Mammary epithelial cell (primary cell): ENCODE measurements around the gene PIP4K2A.

ENCODE experiments used
- CTCF ChIP-seq, 2 donors: IDR thresholded peaks in 1 of 2; conservative IDR thresholded peaks in 1 of 2; 2 replicates each; pipeline ENCODE4 v1.5.1; 2011 to 2012; ENCODE audit warnings: inconsistent platforms in 2 of 2, low read length in 2 of 2, mild to moderate bottlenecking in 2 of 2, control low read depth in 1 of 2, low read depth in 1 of 2; ENCODE audit not compliant: insufficient read depth in 1 of 2; ENCODE audit errors: extremely low read depth in 1 of 2
- EZH2 ChIP-seq: IDR thresholded peaks from 2 replicates; pipeline ENCODE4 v1.6.1; 2012; ENCODE audit warnings: low read length, inconsistent platforms, borderline replicate concordance

DNA sequence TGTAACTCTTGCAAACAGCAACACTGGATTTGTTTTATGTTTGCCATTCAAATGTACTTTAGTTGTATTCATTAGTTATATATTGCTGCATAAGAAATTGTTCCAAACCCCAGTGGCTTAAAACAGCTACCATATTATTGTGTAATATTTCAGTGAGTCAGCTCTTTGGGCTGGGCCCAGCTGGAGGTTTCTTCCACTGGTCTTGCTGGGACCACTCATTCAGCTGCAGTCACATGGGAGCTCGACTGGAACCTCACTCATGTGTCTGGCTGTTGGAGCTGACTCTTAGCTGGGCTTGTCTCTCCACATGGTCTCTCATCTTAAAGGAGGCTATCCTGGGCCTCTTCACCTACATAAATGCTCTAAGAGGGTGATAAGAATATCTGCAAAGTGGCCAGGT lies 23.2 kb upstream of the PIP4K2A start:
- no peak for TF ChIP-seq EZH2
- TF ChIP-seq CTCF (conservative IDR thresholded peaks at IDR 0.05 in 1 of 2, IDR thresholded peaks at IDR 0.05 in 1 of 2; ENCODE audit: extremely low read depth in 1 of 2, insufficient read depth in 1 of 2, low read depth in 1 of 2, low read length in 2 of 2): no peak
